ES-I3 (cell line): ENCODE data around the gene MME.

Experiments used
- H3K36me3 ChIP-seq: 2 replicates; pipeline ENCODE4 v1.6.1; 2013; ENCODE audit warnings: mild to moderate bottlenecking, low read length, control low read depth, moderate library complexity; ENCODE audit not compliant: insufficient read depth
- H3K4me1 ChIP-seq: 2 replicates; pipeline ENCODE4 v1.6.1; 2013; ENCODE audit warnings: mild to moderate bottlenecking, control low read depth, low read length; ENCODE audit not compliant: insufficient read depth
- H3K9ac ChIP-seq: 2 replicates; pipeline ENCODE4 v1.6.1; 2013; ENCODE audit warnings: low read depth, mild to moderate bottlenecking, low read length, moderate library complexity
- H3K9me3 ChIP-seq: 2 replicates; pipeline ENCODE4 v1.6.1; 2013; ENCODE audit warnings: mild to moderate bottlenecking, low read length, moderate library complexity; ENCODE audit not compliant: control insufficient read depth, insufficient read depth

Gene MME

DNA sequence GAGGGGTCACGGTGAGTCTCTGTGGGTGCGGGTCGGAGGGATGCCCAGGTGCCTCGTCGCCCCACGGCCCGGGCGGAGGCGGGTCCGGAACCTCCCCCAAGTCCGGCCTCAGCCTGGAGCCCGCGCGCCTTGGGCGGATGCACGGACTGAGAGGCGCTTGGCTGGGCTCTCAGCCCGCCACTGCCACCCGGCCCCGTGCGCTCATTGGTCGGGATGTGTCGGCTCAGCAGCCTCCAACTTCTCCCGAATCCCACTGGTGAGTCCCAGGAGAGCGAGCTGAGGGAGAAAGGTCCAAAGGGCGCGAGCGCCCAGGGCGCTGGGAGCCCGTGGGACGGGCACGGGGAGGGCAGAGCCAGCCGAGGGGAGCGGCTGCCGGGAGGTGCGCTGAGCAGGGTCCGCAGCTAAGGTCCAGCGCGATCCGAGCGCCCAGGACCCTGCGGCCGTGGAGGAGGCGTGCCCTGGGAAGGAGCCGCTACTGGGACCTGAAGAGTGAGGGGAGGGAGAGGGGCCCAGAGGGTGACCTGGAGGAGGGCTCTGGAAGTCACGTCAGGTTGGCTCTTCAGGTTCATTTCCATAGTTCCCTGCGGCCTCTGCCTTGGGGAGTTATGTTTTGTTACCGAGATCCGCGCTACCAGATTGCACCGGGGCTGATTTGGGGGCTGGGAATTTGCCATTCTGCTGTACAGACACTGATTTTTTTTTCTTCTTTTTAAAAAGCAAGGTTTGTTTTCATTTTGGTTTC is at the start of gene MME:
Gene MME, plus strand, starts transcription at position 574 of the 742 bp plus-strand sequence. CDS start 3,849 bp downstream, outside the sequence.
- Histone ChIP-seq H3K9me3 (no peaks in the 10 kb centered on the region), H3K4me1 (peaks cover 18% of the 10 kb centered on the region), H3K36me3 (no peaks in the 10 kb centered on the region), H3K9ac (peak within 1 kb of the TSS; percentile 94)

DNA sequence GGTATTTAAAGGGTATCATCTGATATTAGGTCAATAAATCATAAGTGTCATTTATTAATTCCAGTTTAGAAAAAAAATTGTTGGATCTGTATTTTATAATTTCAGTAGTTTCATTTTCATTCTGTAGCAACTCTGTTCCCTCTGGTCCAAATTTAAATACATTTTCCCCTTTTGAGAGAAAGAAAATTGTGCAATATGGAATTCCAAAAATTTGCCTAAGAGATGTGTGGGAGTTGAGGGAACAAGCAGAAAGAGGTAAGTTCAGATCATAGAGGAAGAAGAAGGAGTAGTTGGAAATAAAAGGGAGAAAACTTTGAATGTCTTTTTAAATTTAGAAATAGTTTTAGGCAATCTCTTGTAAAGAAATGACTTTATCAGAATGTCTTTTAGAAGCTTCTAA is 48.9 kb upstream of the MME start:
- H3K4me1 ChIP-seq = peaks cover 22% of the 10 kb centered on the region; the same call in 1 of the 2 replicates
- no peaks in the 10 kb centered on the region for H3K36me3 ChIP-seq
- H3K9me3 ChIP-seq = no peaks in the 10 kb centered on the region; the same call in none of the 2 replicates
- H3K9ac ChIP-seq = no peak overlapping the region

DNA sequence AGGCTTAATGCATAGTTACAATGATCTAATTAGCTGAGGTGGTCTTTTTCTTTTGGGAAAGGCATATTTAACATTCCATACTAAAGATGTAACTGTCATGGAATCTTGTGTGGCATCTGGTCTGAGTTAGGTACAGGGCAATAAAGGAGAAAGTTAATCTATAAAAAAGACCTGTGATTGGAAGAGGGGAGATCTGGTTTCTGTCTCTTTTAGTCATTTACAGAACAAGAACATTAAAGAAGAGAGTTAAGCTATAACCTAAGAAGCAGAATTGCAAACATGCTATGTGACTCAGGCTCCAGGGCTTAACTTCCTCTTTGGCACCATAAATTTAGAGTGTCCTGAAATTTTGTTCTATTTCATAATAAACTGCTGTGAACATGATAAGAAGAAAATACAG is 47.2 kb upstream of the MME start:
- H3K9me3 ChIP-seq = no peaks in the 10 kb centered on the region; the same call in 1 of the 2 replicates
- no peak overlapping the region for H3K9ac ChIP-seq
- no peaks in the 10 kb centered on the region for H3K36me3 ChIP-seq
- peaks cover 19% of the 10 kb centered on the region; the same call in 1 of the 2 replicates for H3K4me1 ChIP-seq

DNA sequence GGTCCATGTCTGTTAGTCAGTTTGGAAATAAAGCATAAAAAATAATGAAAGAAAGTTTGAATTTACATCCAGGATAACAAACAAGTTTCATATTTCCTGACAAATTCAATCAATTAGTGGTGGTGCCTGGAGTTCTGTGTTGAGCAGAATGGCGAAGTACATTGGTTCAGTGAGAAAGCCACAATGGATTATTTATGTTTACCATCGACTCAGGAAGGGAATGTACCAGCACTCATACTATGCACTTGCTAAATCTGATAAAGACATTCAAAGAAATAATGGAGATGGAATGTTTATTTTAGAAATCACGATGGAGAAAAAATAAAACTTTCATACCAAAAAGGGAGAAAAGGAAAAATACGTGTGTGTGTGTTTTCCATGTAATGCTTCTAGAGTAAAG is 45.3 kb upstream of the MME start:
- no peaks in the 10 kb centered on the region for H3K9me3 ChIP-seq
- no peaks in the 10 kb centered on the region for H3K36me3 ChIP-seq
- H3K9ac ChIP-seq = no peak overlapping the region
- peaks cover 19% of the 10 kb centered on the region; the same call in 1 of the 2 replicates for H3K4me1 ChIP-seq

DNA sequence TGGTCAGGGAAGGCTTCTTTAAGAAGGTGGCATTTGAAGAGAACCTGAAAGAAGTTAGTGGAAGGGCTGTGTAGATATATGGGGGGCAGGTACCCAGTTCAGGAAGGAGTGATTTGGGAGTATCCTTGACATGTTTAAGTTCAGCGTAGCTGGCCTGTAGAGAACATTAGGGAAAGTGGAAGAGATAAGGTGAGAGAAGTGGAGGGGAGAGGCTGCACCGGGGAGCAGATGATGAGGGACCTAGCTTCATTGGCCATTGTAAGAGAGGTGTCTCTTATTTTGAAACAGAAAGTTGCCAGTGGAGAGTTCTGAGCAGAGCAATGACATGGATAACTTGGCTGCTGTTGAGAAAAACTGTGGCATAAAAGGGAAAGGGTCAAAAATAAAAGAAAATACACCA is 44.6 kb upstream of the MME start:
- Histone ChIP-seq H3K4me1 (peaks cover 18% of the 10 kb centered on the region; the same call in 1 of the 2 replicates), H3K36me3 (no peaks in the 10 kb centered on the region), H3K9me3 (no peaks in the 10 kb centered on the region), H3K9ac (no peak overlapping the region)

DNA sequence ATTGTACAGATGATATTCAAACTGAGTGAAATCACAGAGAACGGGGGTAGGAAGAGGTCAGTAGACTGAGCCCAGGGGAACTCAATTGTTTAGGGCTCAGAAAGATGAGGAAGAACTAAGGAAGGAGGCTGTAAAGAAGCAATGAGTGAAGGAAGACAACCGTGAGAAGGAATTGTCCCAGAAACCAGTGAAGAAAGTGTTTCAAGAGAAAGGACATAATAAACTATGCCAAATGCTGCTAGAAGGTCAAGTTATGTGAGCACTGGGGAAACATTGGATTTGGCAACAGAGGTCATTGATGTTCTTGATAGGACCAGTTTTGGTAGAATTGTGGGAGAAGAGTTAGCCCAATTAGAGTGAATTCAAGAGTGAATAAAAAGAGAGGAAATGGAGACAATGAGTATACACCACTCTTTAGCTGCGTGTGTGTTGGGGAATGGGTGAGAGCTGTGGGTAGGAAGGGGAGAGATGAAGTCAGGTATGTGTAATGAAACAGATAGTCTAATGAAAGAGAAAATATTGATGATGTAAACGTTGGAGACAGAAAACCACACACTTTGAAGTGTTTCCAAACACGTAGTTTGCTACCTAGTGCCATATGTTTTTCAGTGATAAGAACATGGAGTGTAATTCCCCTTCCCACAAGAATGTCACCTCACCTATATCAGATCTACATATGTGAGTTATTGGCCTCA is 42.5 kb upstream of the MME start:
- Histone ChIP-seq H3K9me3 (no peaks in the 10 kb centered on the region), H3K9ac (no peak overlapping the region), H3K36me3 (no peaks in the 10 kb centered on the region), H3K4me1 (peaks cover 5% of the 10 kb centered on the region; the same call in 1 of the 2 replicates)

DNA sequence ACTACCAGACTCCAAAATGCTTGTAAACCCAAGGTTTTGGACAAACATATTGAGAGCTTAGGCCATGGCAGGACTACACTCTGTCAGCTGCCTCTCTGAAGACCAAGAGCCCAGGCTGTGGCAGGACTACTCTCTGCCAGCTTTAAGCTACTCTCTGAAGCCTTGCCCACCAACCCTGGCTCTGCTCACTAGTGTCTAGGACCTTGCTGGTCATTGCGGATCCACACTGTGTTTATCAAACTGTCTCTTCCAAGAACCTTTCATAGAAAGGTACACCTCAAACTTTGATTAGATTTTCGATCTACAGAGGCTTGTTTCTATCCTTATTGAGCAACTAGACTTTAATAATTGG is 41.9 kb upstream of the MME start:
- H3K4me1 ChIP-seq = no peaks in the 10 kb centered on the region; the same call in 1 of the 2 replicates
- H3K9ac ChIP-seq = no peak overlapping the region
- H3K36me3 ChIP-seq = no peaks in the 10 kb centered on the region
- no peaks in the 10 kb centered on the region for H3K9me3 ChIP-seq

DNA sequence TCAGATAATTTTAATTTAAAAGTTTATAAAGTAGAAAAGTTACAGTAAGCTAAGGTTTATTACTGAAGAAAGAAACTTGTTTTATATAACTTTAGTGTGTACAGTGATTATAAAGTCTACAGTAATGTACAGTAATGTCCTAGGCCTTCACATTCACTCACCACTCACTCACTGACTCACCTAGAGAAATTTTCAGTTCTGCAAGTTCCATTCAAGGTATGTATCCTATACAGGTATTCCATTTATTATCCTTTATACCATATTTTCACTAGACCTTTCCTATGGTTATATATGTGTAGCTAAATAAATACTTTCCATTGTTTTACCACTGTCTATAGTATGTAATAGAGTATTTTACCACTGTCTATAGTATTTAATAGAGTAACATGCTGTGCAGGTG is 33.2 kb upstream of the MME start:
- H3K9ac ChIP-seq = no peak overlapping the region
- no peaks in the 10 kb centered on the region for H3K4me1 ChIP-seq
- no peaks in the 10 kb centered on the region for H3K36me3 ChIP-seq
- H3K9me3 ChIP-seq = peaks cover 2% of the 10 kb centered on the region; the same call in 1 of the 2 replicates

DNA sequence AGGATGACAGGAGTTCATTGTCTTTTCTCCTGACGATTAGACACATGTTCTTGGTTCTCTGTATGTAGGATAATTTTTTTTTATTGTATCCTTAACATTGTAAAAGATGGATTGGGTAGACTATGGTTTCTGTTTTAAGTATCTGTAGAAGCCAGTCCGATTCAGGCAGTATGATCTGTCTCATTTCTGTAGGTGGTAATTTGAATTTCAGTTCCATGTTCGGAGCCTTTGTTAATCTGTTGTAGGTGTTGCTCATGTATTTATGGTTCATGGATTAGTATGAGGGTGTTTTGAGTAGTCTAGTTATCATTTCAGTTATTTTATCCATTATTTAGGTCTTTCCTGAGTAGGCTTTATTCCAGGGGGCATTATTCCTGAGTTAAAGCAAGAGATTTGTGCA is 32.4 kb upstream of the MME start:
- Histone ChIP-seq H3K9me3 (peaks cover 2% of the 10 kb centered on the region; the same call in 1 of the 2 replicates), H3K4me1 (no peaks in the 10 kb centered on the region), H3K9ac (no peak overlapping the region), H3K36me3 (no peaks in the 10 kb centered on the region)

DNA sequence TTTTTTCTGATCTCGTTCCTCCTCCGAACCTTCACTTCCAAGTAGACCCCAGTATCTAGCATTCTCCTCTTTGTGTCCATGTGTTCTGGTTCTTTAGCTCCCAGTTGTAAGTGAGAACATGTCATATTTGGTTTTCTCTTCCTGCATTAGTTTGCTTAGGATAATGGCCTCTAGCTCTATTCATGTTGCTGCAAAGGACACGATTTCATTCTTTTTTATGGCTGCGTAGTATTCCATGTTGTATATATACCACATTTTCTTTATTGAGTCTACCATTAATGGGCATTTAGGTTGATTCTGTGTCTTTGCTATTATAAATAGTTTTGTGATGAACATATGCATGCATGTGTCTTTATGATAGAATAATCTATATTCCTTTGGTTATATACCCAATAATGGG is 30.2 kb upstream of the MME start:
- Histone ChIP-seq H3K4me1 (no peaks in the 10 kb centered on the region), H3K9me3 (peaks cover 8% of the 10 kb centered on the region), H3K36me3 (no peaks in the 10 kb centered on the region), H3K9ac (no peak overlapping the region)

DNA sequence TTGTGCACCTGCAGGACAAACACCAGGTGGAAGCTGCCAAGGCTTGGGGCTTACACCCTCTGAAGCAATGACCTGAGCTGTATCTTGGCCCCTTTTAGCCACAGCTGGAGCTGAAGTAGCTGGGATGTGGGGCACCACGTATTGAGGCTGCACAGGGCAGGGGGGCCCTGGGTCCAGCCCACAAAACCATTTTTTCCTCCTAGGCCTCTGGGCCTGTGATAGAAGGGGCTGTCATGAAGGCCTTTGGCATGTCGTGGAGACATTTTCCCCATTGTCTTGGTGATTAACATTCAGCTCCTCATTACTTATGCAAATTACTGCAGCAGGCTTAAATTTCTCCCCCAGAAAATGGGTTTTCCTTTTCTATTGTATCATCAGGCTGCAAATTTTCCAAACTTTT is 27.6 kb upstream of the MME start:
- Histone ChIP-seq H3K36me3 (no peaks in the 10 kb centered on the region), H3K9me3 (peaks cover 8% of the 10 kb centered on the region), H3K9ac (no peak overlapping the region), H3K4me1 (no peaks in the 10 kb centered on the region)

DNA sequence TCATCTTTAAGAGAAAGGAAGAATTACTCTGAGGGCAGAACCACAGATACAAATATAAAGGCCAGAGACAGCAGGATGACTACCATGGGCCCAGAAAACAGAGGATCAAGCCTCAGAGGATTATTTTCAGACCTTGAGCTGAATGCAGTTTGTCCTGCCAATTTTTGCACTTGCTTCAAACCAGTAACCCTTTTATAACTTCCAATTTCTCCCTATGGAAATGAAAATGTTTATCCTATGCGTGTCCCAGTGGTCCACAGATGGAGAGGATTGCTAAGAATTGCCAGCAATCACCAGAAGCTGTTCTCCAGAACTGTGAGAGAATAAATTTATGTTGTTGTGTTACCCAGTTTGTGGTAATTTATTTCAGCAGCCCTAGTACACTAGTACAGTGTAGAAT is 26.4 kb upstream of the MME start:
- Histone ChIP-seq H3K4me1 (no peaks in the 10 kb centered on the region), H3K9me3 (peaks cover 8% of the 10 kb centered on the region), H3K36me3 (no peaks in the 10 kb centered on the region), H3K9ac (no peak overlapping the region)

DNA sequence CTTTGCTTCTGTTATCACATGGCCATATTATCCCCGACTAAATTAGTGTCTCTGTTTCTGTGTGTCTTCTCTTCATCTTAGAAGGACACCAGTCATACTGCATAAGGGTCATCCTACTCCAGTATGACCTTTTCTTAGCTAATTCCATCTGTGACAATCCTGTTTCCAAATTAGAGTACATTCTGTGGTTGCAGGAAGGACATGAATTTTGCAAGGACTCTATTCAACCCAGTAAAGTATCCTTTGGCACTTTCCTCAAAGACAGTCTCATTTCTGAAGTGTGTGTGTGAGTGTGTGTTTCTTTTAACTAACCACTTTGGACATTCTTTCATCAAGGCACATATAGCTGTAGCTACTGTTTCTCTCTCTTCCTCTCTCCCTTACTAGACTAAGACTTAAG is 15.2 kb upstream of the MME start:
- Histone ChIP-seq H3K9ac (no peak overlapping the region), H3K9me3 (no peaks in the 10 kb centered on the region), H3K4me1 (peaks cover 4% of the 10 kb centered on the region; the same call in 1 of the 2 replicates), H3K36me3 (no peaks in the 10 kb centered on the region)

DNA sequence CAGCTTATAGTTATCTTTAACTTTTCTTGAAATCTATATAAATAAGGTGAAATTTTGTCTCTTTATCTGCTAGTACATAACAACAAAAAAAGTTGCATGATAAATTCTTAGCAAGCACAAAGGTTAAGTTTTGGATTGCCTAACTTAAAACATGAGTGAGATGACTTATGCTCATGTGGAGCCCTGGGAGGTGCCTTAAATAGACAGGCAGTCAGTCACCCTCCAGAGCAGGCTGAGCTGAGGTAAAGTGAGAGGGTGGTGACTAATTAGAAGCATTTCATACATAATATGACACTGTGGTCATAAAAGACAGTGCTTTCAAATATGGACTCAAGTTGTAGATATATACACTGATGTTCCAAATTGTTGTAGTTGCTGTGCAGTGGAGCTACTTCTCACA is 14.6 kb upstream of the MME start:
- no peaks in the 10 kb centered on the region for H3K9me3 ChIP-seq
- no peak overlapping the region for H3K9ac ChIP-seq
- H3K36me3 ChIP-seq = no peaks in the 10 kb centered on the region

DNA sequence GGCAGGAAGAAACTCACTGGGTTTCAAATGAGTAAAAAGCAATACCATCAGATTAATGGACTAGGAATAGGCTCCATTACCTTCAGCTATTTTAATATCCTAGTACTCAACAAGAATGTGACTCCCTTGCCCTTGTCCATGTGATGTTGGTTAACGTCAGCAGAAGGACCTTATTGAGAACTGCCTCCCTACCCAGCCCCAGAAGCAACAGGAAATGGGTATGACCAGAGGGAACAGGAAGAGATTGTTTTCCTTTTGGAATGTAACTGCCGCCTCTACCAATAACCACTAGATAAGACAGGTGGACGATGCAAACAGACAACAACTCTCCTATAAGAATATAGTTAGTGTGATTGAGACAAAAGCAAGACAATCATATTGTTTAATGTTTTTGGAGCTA is 10.4 kb upstream of the MME start:
- Histone ChIP-seq H3K4me1 (peaks cover 10% of the 10 kb centered on the region), H3K36me3 (no peaks in the 10 kb centered on the region), H3K9me3 (no peaks in the 10 kb centered on the region), H3K9ac (no peak overlapping the region)

More for the DNA sequence above, 14.6 kb upstream of the MME start:
- H3K4me1 ChIP-seq = peaks cover 5% of the 10 kb centered on the region
